ENCODE results near the gene ANKRD52.
"Not testable (repeated sequence)": the region's sequence is repeated elsewhere in the genome, so short reads cannot be mapped to it uniquely, and the experiment has no call there.

The ANKRD52 gene

DNA sequence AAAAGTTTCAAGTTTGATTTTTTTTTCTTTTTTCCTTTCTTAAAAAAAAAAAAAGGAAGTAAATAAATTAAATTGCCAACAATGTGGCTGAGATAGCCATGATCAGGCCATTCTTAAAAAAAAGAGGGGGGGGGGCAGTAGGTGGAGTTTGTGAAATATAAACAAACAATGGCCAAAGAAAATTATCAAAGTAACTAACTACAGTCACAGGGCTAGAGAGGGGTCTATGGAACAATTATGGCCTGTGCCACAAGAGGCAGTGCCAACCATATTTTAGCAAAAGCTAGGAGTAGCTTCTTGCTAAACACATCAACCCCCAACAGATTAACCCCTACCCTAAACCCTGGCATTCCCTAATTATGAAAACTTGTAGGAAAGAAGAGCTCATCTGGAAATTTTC is 52.7 kb downstream of the ANKRD52 start:
- no peak for DNase-seq

- no peak for DNase-seq
Measured at GRCh38 chr12:56204275-56204674, 53.9 kb downstream of the ANKRD52 start.

DNA sequence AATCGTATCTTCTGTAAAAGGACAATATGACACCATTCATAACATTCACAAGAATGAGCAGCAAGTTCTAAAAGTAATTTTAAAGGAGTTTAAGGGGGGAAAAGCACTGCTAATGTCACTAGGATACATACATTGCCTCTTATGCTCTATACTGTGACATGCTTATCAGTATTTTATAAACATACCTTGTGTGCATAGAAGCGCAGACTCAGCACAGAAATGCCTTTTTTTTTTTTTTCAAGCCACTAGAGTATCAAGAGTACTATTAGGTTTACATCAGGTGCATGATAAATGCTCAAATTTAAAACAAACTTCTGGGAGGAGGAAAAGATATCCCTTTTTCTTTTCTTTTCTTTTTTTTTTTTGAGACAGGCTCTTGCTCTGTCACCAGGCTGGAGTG is 55.3 kb downstream of the ANKRD52 start:
- DNase-seq, result no peak

- DNase-seq, result no peak
Measured at GRCh38 chr12:56202366-56202765, 55.8 kb downstream of the ANKRD52 start.

DNA sequence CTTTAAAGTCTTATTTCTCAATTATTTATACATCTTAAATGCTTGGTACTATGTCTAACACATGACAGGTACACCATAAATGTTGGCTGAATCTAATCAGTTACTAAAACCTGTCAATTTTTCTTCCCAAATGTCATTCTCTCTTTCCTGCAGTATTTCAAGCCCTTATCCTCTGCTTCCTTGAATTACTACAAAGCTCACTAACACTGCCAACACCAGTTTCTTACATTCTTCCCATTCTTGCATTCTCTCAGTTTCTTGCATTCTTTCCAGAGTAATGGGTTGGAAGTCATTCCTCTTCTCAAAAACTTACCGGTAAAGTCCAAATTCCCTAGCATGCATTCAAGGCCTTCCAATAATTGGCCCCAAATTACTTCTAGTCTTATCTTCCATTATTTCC is 59.3 kb downstream of the ANKRD52 start:
- no peak for DNase-seq

DNA sequence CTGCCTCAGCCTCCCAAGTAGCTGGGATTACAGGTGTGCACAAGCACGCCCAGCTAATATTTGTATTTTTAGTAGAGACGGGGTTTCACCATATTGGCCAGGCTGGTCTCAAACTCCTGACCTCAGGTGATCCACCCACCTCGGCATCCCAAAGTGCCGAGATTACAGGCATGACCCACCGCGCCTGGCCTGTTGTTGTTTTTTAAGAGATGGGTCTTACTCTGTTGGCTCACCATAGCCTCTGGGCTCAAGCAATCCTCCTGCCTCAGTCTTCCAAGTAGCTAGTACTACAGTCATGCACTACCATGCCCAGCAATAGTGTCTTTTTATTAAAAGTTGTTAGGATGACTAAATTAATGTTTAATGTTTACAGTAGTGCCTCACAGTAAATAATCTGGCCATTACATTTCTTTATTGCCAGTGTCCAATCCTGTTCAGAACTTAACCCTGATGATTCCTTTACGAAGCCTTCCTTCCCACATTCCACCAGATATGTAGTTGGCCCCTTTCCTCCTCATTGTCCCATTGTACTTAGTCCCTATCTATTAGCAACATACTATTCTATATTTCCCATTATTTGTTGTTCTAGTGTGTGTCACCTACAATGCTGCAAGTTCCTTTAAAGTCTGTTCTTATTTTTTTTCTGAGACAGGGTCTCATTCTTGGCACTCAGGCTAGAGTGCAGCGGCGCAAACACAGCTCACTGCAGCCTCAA is 60.1 kb downstream of the ANKRD52 start:
- DNase-seq, result no peak

DNA sequence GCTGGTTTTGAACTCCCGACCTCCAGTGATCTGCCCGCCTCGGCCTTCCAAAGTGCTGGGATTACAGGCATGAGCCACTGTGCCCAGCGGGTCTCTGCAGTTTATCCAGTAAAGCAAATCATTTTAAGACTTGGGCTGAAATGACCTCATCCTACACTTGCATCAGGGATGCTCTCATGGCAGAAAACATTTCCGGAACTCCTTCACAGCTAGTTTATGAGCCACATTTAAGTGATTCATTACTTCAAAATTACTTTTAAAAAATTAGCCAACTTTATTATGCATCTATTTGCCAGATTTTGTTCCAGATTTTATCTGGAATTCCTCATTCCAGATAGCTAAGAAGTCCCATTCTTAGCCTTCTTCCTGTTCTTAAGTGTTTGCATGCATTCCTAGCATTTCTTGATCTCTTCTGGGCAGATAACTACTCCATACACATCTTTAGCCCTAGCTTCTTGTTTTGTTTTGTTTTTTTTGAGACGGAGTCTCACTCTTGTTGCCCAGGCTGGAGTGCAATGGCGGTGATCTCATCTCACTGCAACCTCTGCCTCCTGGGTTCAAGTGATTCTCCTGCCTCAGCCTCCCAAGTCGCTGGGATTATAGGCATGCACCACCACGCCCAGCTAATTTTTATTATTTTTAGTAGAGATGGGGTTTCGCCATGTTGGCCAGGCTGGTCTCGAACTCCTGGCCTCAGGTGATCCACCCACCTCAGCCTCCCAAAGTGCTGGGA is 61.2 kb downstream of the ANKRD52 start:
- DNase-seq, result not testable (repeated sequence)

- DNase-seq, result peak; percentile 93
Measured at GRCh38 chr12:56193025-56193578, 65.1 kb downstream of the ANKRD52 start.

- no peak for DNase-seq
Measured at GRCh38 chr12:56192582-56192981, 65.6 kb downstream of the ANKRD52 start.

DNA sequence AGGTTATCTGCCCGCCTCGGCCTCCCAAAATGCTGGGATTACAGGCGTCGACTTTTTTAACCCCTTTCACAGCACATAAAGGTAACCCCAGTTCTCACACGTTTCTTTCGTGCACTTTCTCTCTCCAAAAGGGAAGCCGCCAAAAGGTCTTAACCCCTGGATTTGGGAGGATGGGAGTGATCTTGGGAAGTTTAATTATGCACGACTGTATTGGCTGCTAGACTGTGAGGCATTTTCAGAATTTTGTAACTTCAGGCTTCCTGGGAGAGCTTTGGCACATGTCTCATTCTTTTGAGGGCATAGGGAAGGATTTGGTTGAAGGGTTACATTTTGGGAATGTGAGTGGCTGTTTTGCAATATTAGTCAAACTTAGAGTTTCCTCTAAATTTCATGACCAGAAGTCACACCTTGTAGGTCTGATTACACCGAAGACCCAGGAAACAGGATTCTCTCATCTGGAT is 67.5 kb downstream of the ANKRD52 start:
- peak; percentile 35 for DNase-seq

GRCh38 chr12:56189918-56190694 is 68.1 kb downstream of the ANKRD52 start:
- peak; percentile 93 for DNase-seq

DNA sequence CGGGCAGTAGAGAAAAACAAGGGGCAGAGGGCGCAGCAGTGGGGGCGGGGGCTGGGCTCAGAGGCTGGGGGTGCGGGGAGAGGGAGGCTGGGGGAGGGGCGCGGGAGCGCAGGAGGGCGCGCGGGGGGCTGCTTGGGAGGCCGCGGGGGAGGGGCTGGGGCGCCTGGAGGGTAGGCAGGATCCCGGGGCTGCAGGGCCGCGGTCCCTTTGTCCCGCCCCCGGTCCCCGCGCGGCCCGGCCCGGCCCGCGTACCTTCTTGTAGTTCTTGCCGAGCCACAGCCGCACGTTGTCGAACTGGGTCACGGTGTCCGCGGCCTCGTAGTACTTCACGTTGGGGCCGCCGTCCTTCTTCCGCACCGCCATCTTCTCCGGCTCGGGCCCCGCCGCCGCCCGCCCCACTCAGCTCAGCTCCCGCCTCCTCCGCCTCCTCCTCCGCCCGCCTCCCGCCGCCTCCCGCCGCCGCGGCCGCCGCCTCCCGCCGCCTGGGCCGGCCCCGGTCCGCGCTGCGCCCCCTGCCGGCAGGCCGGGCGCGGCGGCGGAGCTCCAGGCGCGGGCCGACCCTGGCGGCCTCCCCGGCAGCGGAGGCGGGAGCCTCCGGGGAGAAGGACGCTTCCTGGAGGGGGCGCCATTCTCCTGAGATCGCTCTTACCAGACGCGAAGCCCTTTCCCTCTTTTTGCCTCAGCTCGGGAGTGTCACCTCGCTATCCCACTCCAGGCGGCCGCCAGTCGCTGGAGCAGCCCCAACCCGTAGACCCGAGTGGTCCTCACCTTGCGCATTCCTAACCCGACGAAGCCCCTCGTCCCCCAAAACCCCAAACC is 68.9 kb downstream of the ANKRD52 start, which contains the start of gene SMARCC2:
TSS of gene SMARCC2 (minus strand) at position 385 of the 819 bp plus-strand sequence. CDS start at position 363, 22 bp downstream.
- peak; percentile 90 for DNase-seq

GRCh38 chr12:56188778-56189098 is 69.4 kb downstream of the ANKRD52 start:
- peak; percentile 70 for DNase-seq

GRCh38 chr12:56188131-56188777 is 69.9 kb downstream of the ANKRD52 start:
- no peak for DNase-seq
